PC-3 (cell line): ENCODE results near the gene HSF2.

Source experiments
- EZH2 ChIP-seq: fragments of 300-600 bp; sonication (generic); IDR thresholded peaks from one replicate; pipeline ENCODE4 v1.6.1; 2017; ENCODE audit warnings: antibody characterized with exemption, mild to moderate bottlenecking, low read length; ENCODE audit not compliant: unreplicated experiment
- TF ChIP-seq, protein P1 (sequence below): fragments of 300-600 bp; sonication (generic); conservative IDR thresholded peaks from 2 replicates; pipeline ENCODE4 v1.5.1; 2017; ENCODE audit warnings: antibody characterized with exemption, low read depth, mild to moderate bottlenecking, low read length

DNA sequence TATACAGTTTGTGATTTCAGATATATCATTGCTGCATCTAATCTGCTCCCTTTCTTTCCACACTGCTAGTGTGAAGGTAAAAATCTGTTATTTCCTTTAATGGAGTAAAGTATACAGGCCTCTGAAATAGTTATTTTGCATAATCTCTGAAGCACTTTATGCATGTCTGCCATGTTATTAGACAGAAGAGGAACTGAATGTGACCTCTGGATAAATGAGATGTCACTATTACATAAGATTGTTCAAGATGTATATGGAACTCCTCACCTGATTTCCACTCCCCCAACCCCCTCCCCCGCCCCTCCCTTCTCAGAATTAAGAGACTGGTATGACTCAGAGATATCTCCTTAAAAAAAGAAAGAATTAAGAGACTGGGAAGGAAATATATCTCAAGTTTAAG lies 45.8 kb downstream of the HSF2 start:
- no peak for TF ChIP-seq EZH2
- TF ChIP-seq, protein P1, sequence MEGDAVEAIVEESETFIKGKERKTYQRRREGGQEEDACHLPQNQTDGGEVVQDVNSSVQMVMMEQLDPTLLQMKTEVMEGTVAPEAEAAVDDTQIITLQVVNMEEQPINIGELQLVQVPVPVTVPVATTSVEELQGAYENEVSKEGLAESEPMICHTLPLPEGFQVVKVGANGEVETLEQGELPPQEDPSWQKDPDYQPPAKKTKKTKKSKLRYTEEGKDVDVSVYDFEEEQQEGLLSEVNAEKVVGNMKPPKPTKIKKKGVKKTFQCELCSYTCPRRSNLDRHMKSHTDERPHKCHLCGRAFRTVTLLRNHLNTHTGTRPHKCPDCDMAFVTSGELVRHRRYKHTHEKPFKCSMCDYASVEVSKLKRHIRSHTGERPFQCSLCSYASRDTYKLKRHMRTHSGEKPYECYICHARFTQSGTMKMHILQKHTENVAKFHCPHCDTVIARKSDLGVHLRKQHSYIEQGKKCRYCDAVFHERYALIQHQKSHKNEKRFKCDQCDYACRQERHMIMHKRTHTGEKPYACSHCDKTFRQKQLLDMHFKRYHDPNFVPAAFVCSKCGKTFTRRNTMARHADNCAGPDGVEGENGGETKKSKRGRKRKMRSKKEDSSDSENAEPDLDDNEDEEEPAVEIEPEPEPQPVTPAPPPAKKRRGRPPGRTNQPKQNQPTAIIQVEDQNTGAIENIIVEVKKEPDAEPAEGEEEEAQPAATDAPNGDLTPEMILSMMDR = no peak
